AG09319 (cell line): ENCODE data around the gene PHC1.
"Not testable (repeated sequence)": the region's sequence is repeated elsewhere in the genome, so short reads cannot be mapped to it uniquely, and the experiment has no call there.

ENCODE experiments used
- DNase-seq: peaks from one replicate; pipeline ENCODE4 v3.0.0-alpha.2; 2010; ENCODE audit warnings: low read depth; ENCODE audit errors: extremely low read depth
- CTCF ChIP-seq: IDR thresholded peaks from 2 replicates; pipeline ENCODE4 v1.5.1; 2011; ENCODE audit warnings: low read depth, mild to moderate bottlenecking, inconsistent platforms, low read length, moderate library complexity

PHC1 gene

GRCh38 chr12:8922544-8922943, 8.2 kb downstream of the PHC1 start:
- TF ChIP-seq CTCF = no peak
- no peak for DNase-seq

DNA sequence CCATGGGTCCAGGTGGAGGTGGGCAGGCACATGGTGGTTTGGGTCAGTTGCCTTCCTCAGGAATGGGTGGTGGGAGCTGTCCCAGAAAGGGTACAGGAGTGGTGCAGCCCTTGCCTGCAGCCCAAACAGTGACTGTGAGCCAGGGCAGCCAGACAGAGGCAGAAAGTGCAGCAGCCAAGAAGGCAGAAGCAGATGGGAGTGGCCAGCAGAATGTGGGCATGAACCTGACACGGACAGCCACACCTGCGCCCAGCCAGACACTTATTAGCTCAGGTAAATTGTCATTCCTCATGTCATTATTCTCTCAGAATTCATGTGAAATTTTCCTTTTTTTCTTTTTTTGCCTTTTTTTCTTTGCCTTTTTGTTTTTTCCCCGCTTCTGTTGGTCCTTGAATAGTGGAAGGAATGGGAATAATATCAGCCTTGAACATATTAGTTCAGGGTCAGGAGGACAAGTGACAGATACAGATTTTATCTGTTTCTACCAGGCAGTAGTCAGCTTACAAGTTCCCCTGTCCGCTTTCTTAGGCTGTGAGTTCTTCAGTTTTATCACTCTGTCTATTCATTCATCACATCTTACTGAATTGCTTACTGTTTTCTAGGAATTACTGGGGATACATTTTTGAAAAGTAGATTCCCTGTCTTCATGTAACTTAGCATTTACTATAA, 16.5 kb downstream of the PHC1 start:
- DNase-seq = not testable (repeated sequence)

- not testable (repeated sequence) for DNase-seq
Measured at GRCh38 chr12:8932464-8932863, 18.2 kb downstream of the PHC1 start.

GRCh38 chr12:8934080-8934479, 19.8 kb downstream of the PHC1 start:
- not testable (repeated sequence) for DNase-seq

- no peak for DNase-seq
- no peak for TF ChIP-seq CTCF
Measured at GRCh38 chr12:8936735-8937134, 22.4 kb downstream of the PHC1 start.

DNA sequence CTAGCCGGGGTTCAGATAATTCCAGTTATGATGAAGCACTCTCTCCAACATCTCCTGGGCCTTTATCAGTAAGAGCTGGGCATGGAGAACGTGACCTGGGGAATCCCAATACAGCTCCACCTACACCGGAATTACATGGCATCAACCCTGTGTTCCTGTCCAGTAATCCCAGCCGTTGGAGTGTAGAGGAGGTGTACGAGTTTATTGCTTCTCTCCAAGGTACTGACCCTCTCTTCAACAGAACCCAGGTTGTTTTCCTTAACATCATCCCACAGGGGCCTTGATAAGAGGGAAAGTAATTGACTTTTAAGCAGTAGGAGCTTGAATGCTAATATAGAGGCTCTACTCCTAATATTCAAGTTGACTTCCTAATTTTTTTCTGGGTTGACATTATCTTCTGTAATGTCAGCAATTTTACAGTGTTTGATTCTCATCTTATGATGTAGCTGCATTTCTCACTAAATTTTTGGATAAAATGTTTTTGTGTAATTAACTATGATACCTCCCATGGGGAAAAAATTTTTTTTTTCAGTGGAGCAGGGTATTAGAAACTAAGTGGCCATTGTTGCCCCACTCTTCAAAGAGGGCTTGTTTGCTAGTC, 23.6 kb downstream of the PHC1 start:
- not testable (repeated sequence) for DNase-seq

DNA sequence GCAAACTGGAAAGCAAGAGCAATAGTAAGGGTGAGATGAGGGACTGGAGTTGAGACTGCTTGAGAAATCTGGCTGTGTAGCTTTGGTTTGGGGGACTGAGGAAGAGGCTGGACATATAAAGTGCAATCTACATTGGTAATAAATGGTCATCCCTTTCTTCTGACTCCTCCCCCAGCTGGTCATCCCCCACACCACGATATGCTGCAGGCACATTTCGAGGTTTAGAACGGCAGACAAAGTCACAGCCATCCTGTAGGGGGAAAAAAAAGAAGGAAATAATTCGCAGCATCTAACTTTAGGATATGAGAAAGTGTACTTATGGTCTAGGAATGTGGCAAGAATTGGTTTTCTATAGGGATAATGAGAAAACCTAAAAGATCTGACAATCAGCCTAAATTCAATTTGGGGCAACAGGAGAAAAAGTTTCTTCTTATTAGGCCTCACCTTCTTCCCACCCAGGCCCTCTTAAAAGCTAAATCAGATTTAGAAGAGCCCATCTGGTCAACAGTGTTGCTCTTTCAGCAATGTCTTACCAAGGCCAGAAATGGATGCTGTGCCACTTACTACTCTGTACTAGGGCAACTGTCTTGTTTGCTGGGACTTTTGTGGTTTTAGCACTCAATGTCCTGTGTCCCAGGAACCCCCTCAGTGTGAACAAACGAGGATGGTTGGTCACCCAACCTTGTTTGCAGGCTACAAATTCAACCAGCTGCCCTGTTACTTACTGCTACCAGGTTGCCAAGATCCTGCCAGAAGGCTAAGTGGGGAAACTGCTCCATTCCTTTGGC, 27.6 kb downstream of the PHC1 start:
- no peak for DNase-seq
- TF ChIP-seq CTCF = no peak

DNA sequence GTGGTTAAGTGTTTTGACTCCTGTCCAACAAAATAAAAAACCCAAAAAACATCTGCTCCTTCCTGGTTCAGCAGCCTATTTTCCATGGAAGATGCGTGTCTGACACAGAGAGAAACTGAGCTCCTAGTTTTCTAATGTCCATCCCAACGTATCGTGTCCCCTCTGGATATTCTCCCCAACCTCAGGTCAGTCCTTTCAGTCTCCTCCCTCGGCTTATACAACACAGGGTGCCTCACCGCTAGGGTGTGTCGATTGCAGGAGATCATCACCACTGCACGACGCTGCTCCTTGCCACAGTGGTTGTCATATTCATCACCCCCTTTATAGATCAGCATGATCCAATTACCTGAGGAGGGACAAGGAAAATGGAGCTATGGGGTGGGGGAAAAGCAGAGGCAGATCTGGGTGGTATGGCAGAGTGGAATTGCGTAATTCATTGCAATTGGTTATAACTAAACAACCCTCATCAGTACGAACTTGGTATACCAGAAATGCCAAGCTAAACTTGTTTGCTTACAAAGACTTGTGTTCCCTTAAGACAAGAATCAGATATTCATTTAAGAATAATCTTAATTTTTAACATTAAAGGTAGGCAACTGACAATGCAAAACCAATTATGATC, 29.4 kb downstream of the PHC1 start:
- TF ChIP-seq CTCF = no peak
- DNase-seq = no peak

- TF ChIP-seq CTCF = no peak
- no peak for DNase-seq
Measured at GRCh38 chr12:8946733-8947132, 32.4 kb downstream of the PHC1 start.
